ENCODE measurements around the gene CMTM5.
"Not testable (repeated sequence)": the region's sequence is repeated elsewhere in the genome, so short reads cannot be mapped to it uniquely, and the experiment has no call there.

Gene CMTM5

GRCh38 chr14:23388996-23389395 lies 12.2 kb downstream of the CMTM5 start:
- Histone ChIP-seq H3K4me1 (ENCODE audit: control insufficient read depth, insufficient read depth, low read length) (peaks cover 9% of the 10 kb centered on the region), H3K36me3 (ENCODE audit: control insufficient read depth, insufficient read depth, low read length) (no peaks in the 10 kb centered on the region), H3K9ac (ENCODE audit: low read length) (no peak overlapping the region), H3K9me3 (ENCODE audit: control insufficient read depth, insufficient read depth, low read depth, low read length) (no peaks in the 10 kb centered on the region), H3K27ac (ENCODE audit: low read depth, low read length) (no peak overlapping the region), H3K4me3 (ENCODE audit: low read depth, low read length) (no peak overlapping the region), H3K27me3 (ENCODE audit: control insufficient read depth, insufficient read depth, low read length) (peaks cover 32% of the 10 kb centered on the region)

DNA sequence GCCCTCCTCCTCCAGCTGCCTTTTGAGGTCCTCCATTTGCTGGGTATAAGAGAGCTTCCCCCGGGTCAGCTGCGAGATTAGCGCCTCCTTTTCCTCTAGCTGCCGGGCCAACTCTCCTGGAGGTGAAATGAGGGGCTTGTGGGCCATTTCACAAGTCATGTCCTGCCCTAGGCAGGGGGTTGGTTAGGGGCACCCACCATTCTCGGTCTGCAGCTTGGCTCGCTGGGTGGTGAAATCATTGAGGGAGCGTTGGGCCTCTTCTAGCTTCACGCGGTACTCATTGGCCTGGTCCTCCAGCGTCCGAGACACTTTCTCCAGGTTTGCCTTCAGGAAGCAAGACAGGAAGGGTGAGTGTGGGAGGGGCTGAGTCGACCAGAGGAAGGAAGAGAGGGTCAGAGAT lies 12.6 kb downstream of the CMTM5 start:
- H3K36me3 ChIP-seq (ENCODE audit: control insufficient read depth, insufficient read depth, low read length) = no peaks in the 10 kb centered on the region
- no peak overlapping the region for H3K4me3 ChIP-seq (ENCODE audit: low read depth, low read length)
- H3K9me3 ChIP-seq (ENCODE audit: control insufficient read depth, insufficient read depth, low read depth, low read length) = no peaks in the 10 kb centered on the region
- H3K4me1 ChIP-seq (ENCODE audit: control insufficient read depth, insufficient read depth, low read length) = peaks cover 9% of the 10 kb centered on the region
- H3K9ac ChIP-seq (ENCODE audit: low read length) = no peak overlapping the region
- peaks cover 32% of the 10 kb centered on the region for H3K27me3 ChIP-seq (ENCODE audit: control insufficient read depth, insufficient read depth, low read length)
- H3K27ac ChIP-seq (ENCODE audit: low read depth, low read length) = no peak overlapping the region

DNA sequence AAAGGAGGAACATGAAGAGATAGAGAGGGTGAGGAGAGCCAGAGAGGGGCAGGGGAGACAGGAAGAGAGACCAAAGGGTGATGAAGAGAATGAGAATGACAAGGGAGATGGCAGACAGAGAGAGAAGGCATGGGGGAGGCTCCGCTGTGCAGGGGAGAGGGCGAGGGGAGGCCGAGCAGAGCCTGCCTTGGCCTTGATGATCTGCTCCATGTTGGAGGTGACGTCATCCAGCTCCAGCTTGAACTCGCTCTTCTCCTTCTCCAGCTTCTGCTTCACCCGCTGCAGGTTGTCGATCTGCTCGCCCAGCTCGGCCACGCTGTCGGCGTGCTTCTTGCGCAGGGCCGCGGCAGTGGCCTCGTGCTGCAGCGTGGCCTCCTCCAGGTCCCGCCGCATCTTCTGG lies 13.0 kb downstream of the CMTM5 start:
- peaks cover 32% of the 10 kb centered on the region for H3K27me3 ChIP-seq (ENCODE audit: control insufficient read depth, insufficient read depth, low read length)
- H3K27ac ChIP-seq (ENCODE audit: low read depth, low read length) = not testable (repeated sequence)

GRCh38 chr14:23392613-23393012 lies 15.8 kb downstream of the CMTM5 start:
- H3K27ac ChIP-seq (ENCODE audit: low read depth, low read length) = no peak overlapping the region
- peaks cover 9% of the 10 kb centered on the region for H3K4me1 ChIP-seq (ENCODE audit: control insufficient read depth, insufficient read depth, low read length)
- H3K9me3 ChIP-seq (ENCODE audit: control insufficient read depth, insufficient read depth, low read depth, low read length) = no peaks in the 10 kb centered on the region
- peaks cover 37% of the 10 kb centered on the region for H3K27me3 ChIP-seq (ENCODE audit: control insufficient read depth, insufficient read depth, low read length)
- H3K9ac ChIP-seq (ENCODE audit: low read length) = no peak overlapping the region
- no peaks in the 10 kb centered on the region for H3K36me3 ChIP-seq (ENCODE audit: control insufficient read depth, insufficient read depth, low read length)
- no peak overlapping the region for H3K4me3 ChIP-seq (ENCODE audit: low read depth, low read length)

More for the DNA sequence above, 13.0 kb downstream of the CMTM5 start:
- H3K9me3 ChIP-seq (ENCODE audit: control insufficient read depth, insufficient read depth, low read depth, low read length); H3K9ac ChIP-seq (ENCODE audit: low read length); H3K4me3 ChIP-seq (ENCODE audit: low read depth, low read length); H3K36me3 ChIP-seq (ENCODE audit: control insufficient read depth, insufficient read depth, low read length); H3K4me1 ChIP-seq (ENCODE audit: control insufficient read depth, insufficient read depth, low read length): not testable (repeated sequence)

DNA sequence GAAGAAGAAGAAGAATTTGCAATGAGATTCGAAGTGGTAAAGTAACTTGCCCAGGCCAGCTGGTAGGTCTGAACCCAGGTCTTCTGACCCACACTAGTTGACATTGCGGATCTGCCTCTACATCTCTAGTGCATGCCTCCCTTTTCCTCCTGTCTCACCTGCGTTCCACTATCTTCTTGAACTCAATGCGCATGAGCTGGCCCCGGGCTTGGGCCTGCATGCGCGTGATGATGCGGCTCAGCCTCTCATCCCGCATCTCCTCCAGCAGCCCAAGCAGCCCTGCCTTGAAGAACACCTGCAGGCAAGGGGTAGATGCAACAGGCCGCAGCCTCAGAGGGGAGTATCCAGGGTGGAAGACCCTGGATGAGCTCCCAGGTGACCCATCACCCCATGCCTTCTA lies 19.3 kb downstream of the CMTM5 start:
- H3K9ac ChIP-seq (ENCODE audit: low read length) = no peak overlapping the region
- no peaks in the 10 kb centered on the region for H3K9me3 ChIP-seq (ENCODE audit: control insufficient read depth, insufficient read depth, low read depth, low read length)
- no peak overlapping the region for H3K4me3 ChIP-seq (ENCODE audit: low read depth, low read length)
- H3K27me3 ChIP-seq (ENCODE audit: control insufficient read depth, insufficient read depth, low read length) = peaks cover 27% of the 10 kb centered on the region; the same call in 1 of the 2 replicates
- no peak overlapping the region for H3K27ac ChIP-seq (ENCODE audit: low read depth, low read length)
- no peaks in the 10 kb centered on the region for H3K4me1 ChIP-seq (ENCODE audit: control insufficient read depth, insufficient read depth, low read length)
- no peaks in the 10 kb centered on the region for H3K36me3 ChIP-seq (ENCODE audit: control insufficient read depth, insufficient read depth, low read length)

- no peak overlapping the region for H3K27ac ChIP-seq (ENCODE audit: low read depth, low read length)
- no peaks in the 10 kb centered on the region for H3K9me3 ChIP-seq (ENCODE audit: control insufficient read depth, insufficient read depth, low read depth, low read length)
- no peak overlapping the region for H3K4me3 ChIP-seq (ENCODE audit: low read depth, low read length)
- H3K36me3 ChIP-seq (ENCODE audit: control insufficient read depth, insufficient read depth, low read length) = no peaks in the 10 kb centered on the region
- no peaks in the 10 kb centered on the region for H3K4me1 ChIP-seq (ENCODE audit: control insufficient read depth, insufficient read depth, low read length)
- H3K9ac ChIP-seq (ENCODE audit: low read length) = no peak overlapping the region
- peaks cover 29% of the 10 kb centered on the region; the same call in 1 of the 2 replicates for H3K27me3 ChIP-seq (ENCODE audit: control insufficient read depth, insufficient read depth, low read length)
Observed at GRCh38 chr14:23396781-23397407, 20.0 kb downstream of the CMTM5 start.

DNA sequence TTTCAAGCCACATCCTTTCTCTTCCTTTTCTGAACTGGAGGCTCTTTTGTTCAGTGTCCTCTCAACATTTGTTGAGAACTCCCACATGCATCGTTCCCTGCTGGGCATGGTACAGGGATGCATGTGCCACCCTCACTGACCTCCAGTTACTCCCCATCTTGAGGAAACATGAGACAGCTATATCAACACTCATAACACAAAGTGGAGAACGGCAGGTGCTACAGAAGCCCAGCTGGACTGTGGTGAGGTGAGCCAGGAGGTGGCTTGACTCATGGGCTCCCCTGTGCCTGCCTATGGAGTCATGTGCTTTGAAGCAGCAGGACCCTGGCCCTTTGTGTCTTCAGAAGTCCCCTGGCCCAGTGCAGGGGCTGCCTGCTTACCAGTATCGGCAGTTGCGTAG lies 21.5 kb downstream of the CMTM5 start:
- Histone ChIP-seq H3K27me3 (ENCODE audit: control insufficient read depth, insufficient read depth, low read length) (peaks cover 27% of the 10 kb centered on the region), H3K27ac (ENCODE audit: low read depth, low read length) (no peak overlapping the region), H3K9me3 (ENCODE audit: control insufficient read depth, insufficient read depth, low read depth, low read length) (no peaks in the 10 kb centered on the region), H3K9ac (ENCODE audit: low read length) (no peak overlapping the region), H3K36me3 (ENCODE audit: control insufficient read depth, insufficient read depth, low read length) (no peaks in the 10 kb centered on the region), H3K4me3 (ENCODE audit: low read depth, low read length) (no peak overlapping the region), H3K4me1 (ENCODE audit: control insufficient read depth, insufficient read depth, low read length) (0 out of 2 replicates have a peak, but pooled peaks cover 5% of the 10 kb centered on the region)

DNA sequence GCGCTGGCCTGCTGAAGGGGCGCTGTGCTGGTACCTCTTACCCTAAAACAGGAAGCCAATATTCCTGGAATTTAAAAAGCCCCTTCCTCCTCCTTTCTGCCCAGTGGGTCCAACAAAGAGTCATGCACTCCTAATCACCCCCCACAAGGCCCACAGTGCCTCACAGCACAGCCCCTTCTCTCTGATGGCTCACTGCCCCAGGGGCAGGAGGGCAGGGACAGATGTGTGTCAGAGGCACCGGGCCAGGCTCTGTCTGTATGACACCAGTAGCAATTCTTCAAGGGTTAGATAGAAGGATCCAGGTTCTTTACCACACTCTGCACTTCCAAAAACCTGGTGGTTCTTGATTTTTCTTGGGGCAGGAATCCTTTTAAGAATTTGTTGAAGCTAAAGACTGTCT lies 22.3 kb downstream of the CMTM5 start:
- Histone ChIP-seq H3K27me3 (ENCODE audit: control insufficient read depth, insufficient read depth, low read length) (peaks cover 29% of the 10 kb centered on the region), H3K4me3 (ENCODE audit: low read depth, low read length) (no peak overlapping the region), H3K27ac (ENCODE audit: low read depth, low read length) (no peak overlapping the region)

GRCh38 chr14:23399591-23399990 lies 22.7 kb downstream of the CMTM5 start:
- Histone ChIP-seq H3K4me1 (ENCODE audit: control insufficient read depth, insufficient read depth, low read length) (0 out of 2 replicates have a peak, but pooled peaks cover 5% of the 10 kb centered on the region), H3K36me3 (ENCODE audit: control insufficient read depth, insufficient read depth, low read length) (no peaks in the 10 kb centered on the region), H3K27ac (ENCODE audit: low read depth, low read length) (no peak overlapping the region), H3K27me3 (ENCODE audit: control insufficient read depth, insufficient read depth, low read length) (peaks cover 33% of the 10 kb centered on the region), H3K9me3 (ENCODE audit: control insufficient read depth, insufficient read depth, low read depth, low read length) (no peaks in the 10 kb centered on the region), H3K4me3 (ENCODE audit: low read depth, low read length) (no peak overlapping the region), H3K9ac (ENCODE audit: low read length) (no peak overlapping the region)

More for the DNA sequence above, 22.3 kb downstream of the CMTM5 start:
- H3K9me3 ChIP-seq (ENCODE audit: control insufficient read depth, insufficient read depth, low read depth, low read length) = no peaks in the 10 kb centered on the region
- H3K9ac ChIP-seq (ENCODE audit: low read length) = no peak overlapping the region
- no peaks in the 10 kb centered on the region for H3K36me3 ChIP-seq (ENCODE audit: control insufficient read depth, insufficient read depth, low read length)
- H3K4me1 ChIP-seq (ENCODE audit: control insufficient read depth, insufficient read depth, low read length) = 0 out of 2 replicates have a peak, but pooled peaks cover 5% of the 10 kb centered on the region

GRCh38 chr14:23400496-23401149 lies 23.8 kb downstream of the CMTM5 start:
- H3K9me3 ChIP-seq (ENCODE audit: control insufficient read depth, insufficient read depth, low read depth, low read length); H3K36me3 ChIP-seq (ENCODE audit: control insufficient read depth, insufficient read depth, low read length); H3K4me3 ChIP-seq (ENCODE audit: low read depth, low read length); H3K9ac ChIP-seq (ENCODE audit: low read length); H3K4me1 ChIP-seq (ENCODE audit: control insufficient read depth, insufficient read depth, low read length); H3K27ac ChIP-seq (ENCODE audit: low read depth, low read length): not testable (repeated sequence)
- peaks cover 33% of the 10 kb centered on the region for H3K27me3 ChIP-seq (ENCODE audit: control insufficient read depth, insufficient read depth, low read length)

- no peaks in the 10 kb centered on the region for H3K9me3 ChIP-seq (ENCODE audit: control insufficient read depth, insufficient read depth, low read depth, low read length)
- H3K36me3 ChIP-seq (ENCODE audit: control insufficient read depth, insufficient read depth, low read length) = no peaks in the 10 kb centered on the region
- peaks cover 37% of the 10 kb centered on the region for H3K27me3 ChIP-seq (ENCODE audit: control insufficient read depth, insufficient read depth, low read length)
- H3K4me3 ChIP-seq (ENCODE audit: low read depth, low read length) = no peak overlapping the region
- H3K4me1 ChIP-seq (ENCODE audit: control insufficient read depth, insufficient read depth, low read length) = 0 out of 2 replicates have a peak, but pooled peaks cover 5% of the 10 kb centered on the region
- no peak overlapping the region for H3K9ac ChIP-seq (ENCODE audit: low read length)
- no peak overlapping the region for H3K27ac ChIP-seq (ENCODE audit: low read depth, low read length)
Observed at GRCh38 chr14:23401291-23401690, 24.4 kb downstream of the CMTM5 start.
